HG03439 (cell line): ENCODE data around the gene RPGRIP1L.

Source experiments
- ATAC-seq: cut with Tn5 transposase; IDR thresholded peaks from one replicate; pipeline ENCODE4 v1.9.1; 2021; ENCODE audit warnings: mild to moderate bottlenecking, moderate library complexity; ENCODE audit not compliant: unreplicated experiment

The RPGRIP1L gene

GRCh38 chr16:53559270-53559951 is 144.2 kb downstream of the RPGRIP1L start:
- ATAC-seq: no peak

GRCh38 chr16:53558710-53559109 is 144.9 kb downstream of the RPGRIP1L start:
- no peak for ATAC-seq

- no peak for ATAC-seq
These were observed 147.1 kb downstream of the RPGRIP1L start for GRCh38 chr16:53556521-53556920.

GRCh38 chr16:53549970-53550690 is 153.5 kb downstream of the RPGRIP1L start:
- peak; percentile 63 for ATAC-seq
